Muscle layer of colon (tissue), 2 donors: ENCODE data around the gene INPP5A.
"Not testable (repeated sequence)": the region's sequence is repeated elsewhere in the genome, so short reads cannot be mapped to it uniquely, and the experiment has no call there.

ENCODE experiments used
- H3K27ac ChIP-seq: one replicate; pipeline ENCODE4 v1.7.0; 2013; ENCODE audit warnings: low read depth, mild to moderate bottlenecking, low read length, moderate library complexity
- H3K27me3 ChIP-seq, 2 donors: one replicate each; pipeline ENCODE4 v1.7.0; 2013; ENCODE audit warnings: low read length in 2 of 2, mild to moderate bottlenecking in 2 of 2; ENCODE audit not compliant: insufficient read depth in 2 of 2, control insufficient read depth in 1 of 2
- H3K36me3 ChIP-seq: one replicate; pipeline ENCODE4 v1.7.0; 2013; ENCODE audit warnings: mild to moderate bottlenecking, low read length; ENCODE audit not compliant: insufficient read depth
- H3K4me1 ChIP-seq: one replicate; pipeline ENCODE4 v1.7.0; 2013; ENCODE audit warnings: mild to moderate bottlenecking, low read length; ENCODE audit not compliant: insufficient read depth
- H3K4me3 ChIP-seq, 2 donors: one replicate each; pipeline ENCODE4 v1.7.0; 2013; ENCODE audit warnings: low read length in 2 of 2, low read depth in 1 of 2, mild to moderate bottlenecking in 1 of 2, moderate library complexity in 1 of 2
- H3K9ac ChIP-seq: one replicate; pipeline ENCODE4 v1.7.0; 2013; ENCODE audit warnings: low read length
- H3K9me3 ChIP-seq: one replicate; pipeline ENCODE4 v1.7.0; 2013; ENCODE audit warnings: mild to moderate bottlenecking, low read length
- donor health status: abdominal sarcoma.
- donor health status: Adenocarcinoma of cecum.

Gene INPP5A

GRCh38 chr10:132764108-132764507 is 226.5 kb downstream of the INPP5A start:
- Histone ChIP-seq H3K36me3 (peaks cover 28% of the 10 kb centered on the region), H3K27me3 (no peaks in the 10 kb centered on the region), H3K9me3 (no peaks in the 10 kb centered on the region), H3K9ac (no peak overlapping the region), H3K27ac (no peak overlapping the region), H3K4me3 (no peak overlapping the region), H3K4me1 (no peaks in the 10 kb centered on the region)

GRCh38 chr10:132765435-132765834 is 227.8 kb downstream of the INPP5A start:
- H3K36me3 ChIP-seq, result peaks cover 28% of the 10 kb centered on the region
- H3K9ac ChIP-seq, result no peak overlapping the region
- H3K4me3 ChIP-seq, result no peak overlapping the region
- no peaks in the 10 kb centered on the region for H3K9me3 ChIP-seq
- H3K27me3 ChIP-seq, result no peaks in the 10 kb centered on the region
- H3K4me1 ChIP-seq, result no peaks in the 10 kb centered on the region
- no peak overlapping the region for H3K27ac ChIP-seq

- no peaks in the 10 kb centered on the region for H3K27me3 ChIP-seq
- no peak overlapping the region for H3K9ac ChIP-seq
- peaks cover 28% of the 10 kb centered on the region for H3K36me3 ChIP-seq
- H3K4me3 ChIP-seq, result no peak overlapping the region
- no peak overlapping the region for H3K27ac ChIP-seq
- H3K4me1 ChIP-seq, result no peaks in the 10 kb centered on the region
- H3K9me3 ChIP-seq, result no peaks in the 10 kb centered on the region
Observed at GRCh38 chr10:132766291-132766690, 228.7 kb downstream of the INPP5A start.

GRCh38 chr10:132768346-132769248 is 231.0 kb downstream of the INPP5A start:
- H3K27ac ChIP-seq, result no peak overlapping the region
- peaks cover 0 to 3% of the 10 kb centered on the region in 2 donors for H3K27me3 ChIP-seq
- peaks cover 21% of the 10 kb centered on the region for H3K36me3 ChIP-seq
- no peak overlapping the region for H3K9ac ChIP-seq
- no peaks in the 10 kb centered on the region for H3K9me3 ChIP-seq
- H3K4me3 ChIP-seq, result no peak overlapping the region
- H3K4me1 ChIP-seq, result no peaks in the 10 kb centered on the region

- H3K36me3 ChIP-seq, result peaks cover 20% of the 10 kb centered on the region
- H3K27me3 ChIP-seq, result peaks cover 0 to 4% of the 10 kb centered on the region in 2 donors
- H3K4me3 ChIP-seq, result no peak overlapping the region
Observed at GRCh38 chr10:132770061-132771021, 232.8 kb downstream of the INPP5A start.

GRCh38 chr10:132772816-132773215 is 235.2 kb downstream of the INPP5A start:
- not testable (repeated sequence) for H3K4me3 ChIP-seq, H3K9ac ChIP-seq, H3K9me3 ChIP-seq, H3K27me3 ChIP-seq, H3K4me1 ChIP-seq, H3K27ac ChIP-seq
- peaks cover 15% of the 10 kb centered on the region for H3K36me3 ChIP-seq

More at GRCh38 chr10:132770061-132771021, 232.8 kb downstream of the INPP5A start:
- no peaks in the 10 kb centered on the region for H3K4me1 ChIP-seq
- H3K9me3 ChIP-seq, result no peaks in the 10 kb centered on the region
- H3K27ac ChIP-seq, result no peak overlapping the region
- no peak overlapping the region for H3K9ac ChIP-seq

- no peaks in the 10 kb centered on the region for H3K9me3 ChIP-seq
- H3K4me1 ChIP-seq, result no peaks in the 10 kb centered on the region
- peaks cover 10% of the 10 kb centered on the region for H3K36me3 ChIP-seq
- H3K27me3 ChIP-seq, result peaks cover 0 to 4% of the 10 kb centered on the region in 2 donors
- H3K4me3 ChIP-seq, result no peak overlapping the region
- no peak overlapping the region for H3K9ac ChIP-seq
- no peak overlapping the region for H3K27ac ChIP-seq
Observed at GRCh38 chr10:132774181-132774901, 236.8 kb downstream of the INPP5A start.

- H3K9me3 ChIP-seq, result no peaks in the 10 kb centered on the region
- no peak overlapping the region for H3K4me3 ChIP-seq
- H3K4me1 ChIP-seq, result no peaks in the 10 kb centered on the region
- peaks cover 0 to 4% of the 10 kb centered on the region in 2 donors for H3K27me3 ChIP-seq
- peaks cover 10% of the 10 kb centered on the region for H3K36me3 ChIP-seq
- H3K9ac ChIP-seq, result no peak overlapping the region
- H3K27ac ChIP-seq, result no peak overlapping the region
Observed at GRCh38 chr10:132774902-132775863, 237.6 kb downstream of the INPP5A start.

- H3K27ac ChIP-seq, result no peak overlapping the region
- H3K9me3 ChIP-seq, result no peaks in the 10 kb centered on the region
- no peaks in the 10 kb centered on the region for H3K4me1 ChIP-seq
- H3K36me3 ChIP-seq, result peaks cover 10% of the 10 kb centered on the region
- peaks cover 0 to 4% of the 10 kb centered on the region in 2 donors for H3K27me3 ChIP-seq
- H3K4me3 ChIP-seq, result no peak overlapping the region
- no peak overlapping the region for H3K9ac ChIP-seq
Observed at GRCh38 chr10:132776186-132776585, 238.6 kb downstream of the INPP5A start.

- H3K27me3 ChIP-seq, result peaks cover 0 to 4% of the 10 kb centered on the region in 2 donors
- H3K27ac ChIP-seq, result no peak overlapping the region
- H3K4me1 ChIP-seq, result no peaks in the 10 kb centered on the region
- no peak overlapping the region for H3K4me3 ChIP-seq
- H3K9me3 ChIP-seq, result no peaks in the 10 kb centered on the region
- peaks cover 11% of the 10 kb centered on the region for H3K36me3 ChIP-seq
- no peak overlapping the region for H3K9ac ChIP-seq
Observed at GRCh38 chr10:132776821-132777220, 239.2 kb downstream of the INPP5A start.
